NB4 (cell line): ENCODE measurements around the gene ID2.

Source experiments
- CTCF ChIP-seq: IDR thresholded peaks from one replicate; pipeline ENCODE4 v1.5.1; 2012; ENCODE audit warnings: low read depth, low read length
- MYC ChIP-seq: IDR thresholded peaks from 2 replicates; pipeline ENCODE4 v1.6.1; 2011; ENCODE audit warnings: low read depth, low read length
- POLR2A ChIP-seq: IDR thresholded peaks from 2 replicates; pipeline ENCODE4 v1.6.1; 2011; ENCODE audit warnings: mild to moderate bottlenecking; ENCODE audit not compliant: insufficient read length; ENCODE audit errors: extremely low read depth

GRCh38 chr2:8654483-8654882 is 27.4 kb upstream of the ID2 start:
- TF ChIP-seq CTCF (no peak), POLR2A (no peak), MYC (no peak)
